SK-N-DZ (cell line): ENCODE results near the gene FGFR4.

Experiments
- DNase-seq: peaks from one replicate; pipeline ENCODE4 v3.0.0-alpha.2; 2015; ENCODE audit warnings: low spot score

The FGFR4 gene

DNA sequence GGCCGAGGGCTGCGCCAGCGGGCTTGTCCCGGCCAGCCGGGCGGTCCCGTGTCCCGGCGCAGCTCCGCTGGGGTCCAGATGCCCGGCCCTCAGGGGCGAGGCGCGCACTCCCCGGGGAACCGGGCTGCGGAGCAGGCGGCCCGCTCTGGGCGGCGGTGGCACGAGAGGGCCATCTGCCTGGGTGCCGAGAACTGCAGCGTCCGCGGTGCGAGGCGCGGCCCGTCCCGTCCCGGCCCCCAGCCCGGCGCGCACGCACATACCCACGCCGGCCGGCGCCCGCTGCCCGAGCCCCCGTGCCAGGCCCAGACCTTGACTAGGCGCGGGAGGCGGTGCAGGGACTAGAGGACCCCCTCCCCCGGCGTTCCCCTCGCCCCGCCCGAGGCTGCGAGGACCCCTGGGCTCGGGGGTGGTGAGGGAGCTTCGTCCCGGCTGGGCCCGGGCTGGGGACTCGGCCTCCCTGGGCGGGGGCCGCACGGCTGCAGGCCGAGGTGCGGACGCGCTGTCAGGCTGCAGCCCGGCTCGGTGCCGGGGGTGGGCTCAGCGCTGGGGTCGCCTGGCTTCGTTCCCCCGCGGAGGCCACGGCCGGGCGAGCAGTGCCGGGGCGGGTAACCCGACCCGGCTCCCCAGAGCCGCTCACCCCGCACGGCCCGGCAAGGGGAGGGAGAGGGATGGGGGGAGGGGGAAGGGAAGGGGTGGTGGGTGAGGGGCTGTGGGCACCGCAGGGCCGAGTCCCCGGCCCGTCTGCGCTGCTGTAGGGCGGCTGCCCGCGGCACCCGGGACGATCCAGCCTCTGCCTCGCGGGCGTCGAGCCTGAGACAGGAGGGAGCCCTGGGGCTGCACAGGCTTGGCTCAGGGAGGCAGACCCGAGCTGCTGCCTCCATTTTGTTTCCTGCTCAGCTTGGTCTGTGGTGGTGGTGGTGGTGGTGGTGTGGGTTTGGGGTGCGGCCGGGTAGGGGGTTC lies 45.7 kb downstream of the FGFR4 start:
- DNase-seq: no peak

GRCh38 chr5:177133096-177133852 lies 46.6 kb downstream of the FGFR4 start, which contains the start of gene NSD1:
NSD1 (plus strand) TSS chr5:177133773; CDS start chr5:177135104, 1,331 bp downstream.
- DNase-seq: no peak

DNA sequence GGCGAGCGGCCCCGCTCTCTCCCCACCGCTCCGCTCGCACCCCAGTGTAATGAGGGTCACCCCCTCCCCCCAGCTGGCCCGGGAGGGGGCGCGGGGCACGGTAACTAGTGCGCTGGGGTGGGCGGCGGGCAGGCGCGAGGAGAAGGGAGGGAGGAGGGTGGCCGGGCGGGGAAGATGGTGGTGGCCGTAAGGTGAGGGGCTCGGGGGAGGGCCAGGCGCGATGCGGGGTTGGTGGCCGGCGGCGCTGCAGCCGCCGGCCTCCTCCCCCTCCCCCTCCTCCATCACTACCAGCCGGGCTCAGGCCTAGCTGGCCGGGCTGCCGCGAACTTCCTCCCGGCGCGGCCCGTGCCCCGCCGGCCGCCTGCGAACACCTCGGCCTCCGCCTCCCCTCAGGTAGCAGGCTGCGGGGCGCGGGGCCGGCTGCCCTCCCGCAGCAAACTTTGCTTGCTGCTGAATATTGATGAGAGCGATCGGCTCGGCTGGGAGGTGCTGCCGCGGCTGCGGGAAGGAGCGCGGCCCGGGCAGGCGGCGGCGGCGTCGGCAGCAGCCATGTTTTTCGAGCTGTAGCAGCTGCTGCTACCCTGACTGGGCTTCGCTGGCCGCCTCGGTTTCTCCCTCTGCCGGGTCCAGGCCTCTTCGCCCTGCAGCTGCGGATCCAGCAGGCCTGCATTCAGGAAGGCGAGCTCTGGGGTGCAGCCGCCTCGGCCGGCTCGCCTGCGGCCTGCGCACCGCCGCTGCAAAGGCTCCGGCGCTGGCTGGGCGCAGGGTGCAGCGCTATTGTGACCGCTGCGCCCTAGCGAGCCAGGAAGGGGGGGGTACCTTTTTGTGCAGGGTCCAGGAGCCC lies 47.4 kb downstream of the FGFR4 start:
- DNase-seq: no peak

- no peak for DNase-seq
These were observed 48.0 kb downstream of the FGFR4 start for GRCh38 chr5:177134697-177135225.

- no peak for DNase-seq
These were observed 53.6 kb downstream of the FGFR4 start for GRCh38 chr5:177140312-177140711.

DNA sequence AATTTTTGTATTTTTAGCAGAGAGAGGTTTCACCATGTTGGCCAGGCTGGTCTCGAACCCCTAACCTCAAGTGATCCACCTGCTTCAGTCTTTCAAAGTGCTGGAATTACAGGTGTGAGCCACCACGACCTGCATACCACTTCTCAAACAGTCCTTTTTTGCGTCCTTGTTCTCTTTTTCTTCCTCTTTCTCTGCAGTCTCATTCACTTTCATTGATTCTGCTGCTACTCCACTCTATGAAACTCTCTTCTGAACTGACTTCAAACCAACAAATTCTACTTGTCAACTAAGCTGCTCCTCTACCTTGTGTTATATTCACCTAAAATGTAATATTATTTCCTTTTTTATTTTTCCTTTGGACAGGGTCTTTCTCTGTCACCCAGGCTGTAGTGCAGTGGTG lies 54.8 kb downstream of the FGFR4 start:
- DNase-seq: no peak

DNA sequence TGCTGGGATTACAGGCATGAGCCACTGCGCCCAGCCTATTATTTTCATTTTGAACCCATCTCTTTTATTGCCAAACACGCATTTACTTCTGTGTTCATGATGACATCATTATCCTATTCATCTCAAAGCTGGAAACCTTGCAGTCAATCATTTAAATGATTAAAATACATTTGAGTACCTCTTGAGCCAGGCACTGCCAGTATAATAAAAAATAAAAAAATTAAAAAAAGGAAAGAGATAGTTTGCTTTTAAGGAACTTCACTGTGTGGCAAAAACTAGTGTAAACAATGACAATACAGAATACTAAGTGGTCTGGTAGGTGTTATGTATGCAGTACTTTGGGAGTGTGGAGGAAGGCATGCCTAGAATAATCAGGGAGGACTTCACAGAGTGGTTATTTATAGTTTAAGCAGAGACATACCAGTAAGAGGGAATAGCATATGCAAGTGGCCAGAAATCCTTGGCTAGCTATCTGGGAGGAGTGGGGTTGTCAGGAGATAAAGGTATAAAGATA lies 55.4 kb downstream of the FGFR4 start:
- DNase-seq: no peak

- DNase-seq: no peak
These were observed 56.1 kb downstream of the FGFR4 start for GRCh38 chr5:177142778-177143177.

- no peak for DNase-seq
These were observed 60.4 kb downstream of the FGFR4 start for GRCh38 chr5:177146891-177147638.
